Neural crest cell (in vitro differentiated cells): ENCODE results near the gene RCBTB1. TPM values are rescaled to one million over a fixed set of nuclear protein-coding genes. Genes with fewer than 3 reads are reported as not detected.

Experiments
- DNase-seq: peaks from one replicate; pipeline ENCODE4 v3.0.0; 2021; ENCODE audit warnings: low read depth, mixed read lengths, low spot score
- H3K27ac Mint-ChIP-seq: one replicate; pipeline ENCODE4 v1.8.0; 2021; ENCODE audit warnings: mild to moderate bottlenecking, mixed read lengths; ENCODE audit not compliant: unreplicated experiment
- H3K27me3 Mint-ChIP-seq: 2 replicates; pipeline ENCODE4 v1.8.0; 2021; ENCODE audit warnings: low read depth, mild to moderate bottlenecking, mixed read lengths
- H3K36me3 Mint-ChIP-seq: 2 replicates; pipeline ENCODE4 v1.8.0; 2021; ENCODE audit warnings: low read depth, mild to moderate bottlenecking, mixed read lengths
- H3K4me1 Mint-ChIP-seq: 2 replicates; pipeline ENCODE4 v1.8.0; 2021; ENCODE audit warnings: mixed read lengths
- H3K4me3 Mint-ChIP-seq: one replicate; pipeline ENCODE4 v1.8.0; 2021; ENCODE audit warnings: mild to moderate bottlenecking, mixed read lengths
- H3K9me3 Mint-ChIP-seq: 2 replicates; pipeline ENCODE4 v1.8.0; 2021; ENCODE audit warnings: mixed read lengths
- total RNA-seq: library from RNA; stranded (reverse); gene quantifications from 2 replicates; pipeline ENCODE4 v1.2.1, GENCODE V29; 2021
- TF ChIP-seq, protein P1 (sequence below): fragments of 200-600 bp; sonication (generic); conservative IDR thresholded peaks from 2 replicates; pipeline ENCODE4 v1.5.0; 2021; ENCODE audit warnings: antibody characterized with exemption, mild to moderate bottlenecking

Gene RCBTB1
- total RNA-seq, 1 donor from 2014 or later = 40.0 TPM

DNA sequence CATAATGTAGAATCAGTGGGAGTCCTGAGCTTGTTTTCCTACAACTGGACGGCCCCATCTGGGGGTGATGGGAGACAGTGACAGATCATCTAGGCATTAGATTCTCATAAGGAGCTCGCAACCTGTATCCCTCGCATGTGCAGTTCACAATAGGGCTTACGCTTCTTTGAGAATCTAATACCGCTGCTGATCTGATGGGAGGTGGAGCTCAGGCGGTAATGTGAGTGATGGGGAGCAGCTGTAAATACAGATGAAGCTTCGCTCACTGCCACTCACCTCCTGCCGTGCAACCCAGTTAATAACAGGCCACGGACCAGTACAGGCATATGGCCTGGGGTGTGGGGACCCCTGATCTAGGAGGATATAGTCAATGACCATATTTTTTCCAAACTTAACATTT is 38.8 kb downstream of the RCBTB1 start:
- TF ChIP-seq, protein P1, sequence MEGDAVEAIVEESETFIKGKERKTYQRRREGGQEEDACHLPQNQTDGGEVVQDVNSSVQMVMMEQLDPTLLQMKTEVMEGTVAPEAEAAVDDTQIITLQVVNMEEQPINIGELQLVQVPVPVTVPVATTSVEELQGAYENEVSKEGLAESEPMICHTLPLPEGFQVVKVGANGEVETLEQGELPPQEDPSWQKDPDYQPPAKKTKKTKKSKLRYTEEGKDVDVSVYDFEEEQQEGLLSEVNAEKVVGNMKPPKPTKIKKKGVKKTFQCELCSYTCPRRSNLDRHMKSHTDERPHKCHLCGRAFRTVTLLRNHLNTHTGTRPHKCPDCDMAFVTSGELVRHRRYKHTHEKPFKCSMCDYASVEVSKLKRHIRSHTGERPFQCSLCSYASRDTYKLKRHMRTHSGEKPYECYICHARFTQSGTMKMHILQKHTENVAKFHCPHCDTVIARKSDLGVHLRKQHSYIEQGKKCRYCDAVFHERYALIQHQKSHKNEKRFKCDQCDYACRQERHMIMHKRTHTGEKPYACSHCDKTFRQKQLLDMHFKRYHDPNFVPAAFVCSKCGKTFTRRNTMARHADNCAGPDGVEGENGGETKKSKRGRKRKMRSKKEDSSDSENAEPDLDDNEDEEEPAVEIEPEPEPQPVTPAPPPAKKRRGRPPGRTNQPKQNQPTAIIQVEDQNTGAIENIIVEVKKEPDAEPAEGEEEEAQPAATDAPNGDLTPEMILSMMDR = no peak
- Mint-ChIP-seq H3K36me3 (peaks cover 5% of the 10 kb centered on the region), H3K4me3 (no peak overlapping the region), H3K27ac (no peak overlapping the region), H3K9me3 (no peaks in the 10 kb centered on the region), H3K27me3 (no peaks in the 10 kb centered on the region), H3K4me1 (no peaks in the 10 kb centered on the region)
- DNase-seq = no peak

DNA sequence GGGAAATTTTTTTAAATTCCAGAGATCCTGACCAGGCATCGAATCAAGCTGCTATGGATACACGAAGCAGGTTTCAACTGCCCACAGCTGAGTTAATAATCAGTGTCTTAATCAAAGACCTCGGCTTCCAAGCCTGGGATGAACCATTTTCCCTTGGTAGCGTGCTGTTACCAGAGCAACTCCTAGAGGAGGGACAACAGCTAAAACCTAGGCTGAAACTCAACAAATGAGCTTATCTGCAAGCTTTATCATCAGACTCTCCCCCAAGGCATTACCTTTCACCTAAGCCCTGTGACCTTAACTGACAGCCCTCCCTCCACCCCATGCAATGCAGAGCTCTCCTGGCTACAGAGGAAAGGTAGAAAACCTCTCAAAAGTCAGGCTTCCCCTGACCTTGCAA is 39.7 kb downstream of the RCBTB1 start:
- TF ChIP-seq, protein P1 = no peak
- no peaks in the 10 kb centered on the region for H3K27me3 Mint-ChIP-seq
- no peak overlapping the region for H3K4me3 Mint-ChIP-seq
- peaks cover 7% of the 10 kb centered on the region for H3K36me3 Mint-ChIP-seq
- H3K27ac Mint-ChIP-seq = no peak overlapping the region
- DNase-seq = no peak
- H3K4me1 Mint-ChIP-seq = no peaks in the 10 kb centered on the region
- no peaks in the 10 kb centered on the region for H3K9me3 Mint-ChIP-seq

DNA sequence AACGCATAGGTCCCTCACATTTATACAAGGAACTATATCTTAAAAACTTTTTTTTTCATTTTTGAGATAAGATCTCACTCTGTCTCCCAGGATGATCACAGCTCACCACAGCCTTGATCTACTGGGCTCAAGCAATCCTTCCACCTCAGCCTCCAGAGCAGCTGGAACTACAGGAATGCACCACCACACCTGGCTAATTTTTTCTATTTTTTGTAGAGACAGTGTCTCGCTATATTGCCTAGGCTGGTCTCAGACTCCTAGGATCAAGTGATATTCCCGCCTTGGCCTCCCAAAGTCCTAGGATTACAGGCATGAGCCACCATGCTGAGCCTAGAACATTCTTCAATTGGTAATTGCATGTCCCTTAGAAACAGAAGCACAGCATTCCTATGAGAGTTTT is 41.7 kb downstream of the RCBTB1 start:
- Mint-ChIP-seq H3K27me3 (no peaks in the 10 kb centered on the region), H3K36me3 (peaks cover 10% of the 10 kb centered on the region), H3K4me1 (no peaks in the 10 kb centered on the region), H3K9me3 (no peaks in the 10 kb centered on the region), H3K27ac (no peak overlapping the region), H3K4me3 (no peak overlapping the region)
- TF ChIP-seq, protein P1 = no peak
- DNase-seq = no peak

DNA sequence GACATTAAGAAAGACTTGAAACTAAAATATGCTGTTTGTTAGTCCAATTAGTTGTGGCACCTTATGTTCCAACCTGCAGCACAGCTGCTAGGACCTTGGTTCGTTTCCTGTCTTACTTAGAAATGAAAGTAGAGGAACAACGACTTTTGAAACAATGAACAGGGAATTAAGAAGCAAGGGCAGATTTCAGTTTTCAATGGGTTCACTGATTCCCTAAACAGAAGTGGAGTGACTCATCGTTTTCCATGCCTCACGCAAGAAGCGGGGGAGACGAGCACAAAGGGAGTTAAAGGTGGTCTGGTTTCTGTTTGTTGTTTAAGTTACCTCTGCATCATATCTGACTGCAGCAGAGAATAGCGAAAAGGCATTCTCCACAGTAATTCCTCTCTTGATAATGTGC is 44.8 kb downstream of the RCBTB1 start:
- Mint-ChIP-seq H3K4me1 (peaks cover 4% of the 10 kb centered on the region), H3K27ac (peak overlapping the region; percentile 52), H3K4me3 (no peak overlapping the region), H3K27me3 (no peaks in the 10 kb centered on the region), H3K36me3 (peaks cover 21% of the 10 kb centered on the region), H3K9me3 (no peaks in the 10 kb centered on the region)
- DNase-seq = no peak
- TF ChIP-seq, protein P1 = no peak

DNA sequence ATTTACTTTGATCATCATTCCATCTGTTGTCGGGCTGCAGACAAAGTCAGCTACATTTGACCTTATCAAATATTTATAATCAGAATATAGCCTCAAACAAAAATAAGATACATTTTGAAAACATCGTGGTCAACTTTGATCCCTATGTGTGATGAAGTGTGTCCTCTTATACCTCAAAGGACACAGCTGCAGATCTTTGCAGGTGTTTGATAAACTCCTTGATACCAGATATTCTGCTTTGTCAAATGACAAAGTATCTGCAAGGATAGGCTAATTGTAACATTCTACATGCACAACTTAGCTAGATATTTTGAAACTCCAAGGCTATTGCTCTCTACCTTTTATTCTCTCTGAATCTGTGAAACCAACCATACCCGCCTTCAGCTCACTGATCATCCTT is 45.6 kb downstream of the RCBTB1 start:
- Mint-ChIP-seq H3K9me3 (no peaks in the 10 kb centered on the region), H3K4me3 (no peak overlapping the region), H3K27ac (no peak overlapping the region), H3K27me3 (no peaks in the 10 kb centered on the region), H3K4me1 (peaks cover 11% of the 10 kb centered on the region), H3K36me3 (peaks cover 27% of the 10 kb centered on the region)
- TF ChIP-seq, protein P1 = no peak
- no peak for DNase-seq

DNA sequence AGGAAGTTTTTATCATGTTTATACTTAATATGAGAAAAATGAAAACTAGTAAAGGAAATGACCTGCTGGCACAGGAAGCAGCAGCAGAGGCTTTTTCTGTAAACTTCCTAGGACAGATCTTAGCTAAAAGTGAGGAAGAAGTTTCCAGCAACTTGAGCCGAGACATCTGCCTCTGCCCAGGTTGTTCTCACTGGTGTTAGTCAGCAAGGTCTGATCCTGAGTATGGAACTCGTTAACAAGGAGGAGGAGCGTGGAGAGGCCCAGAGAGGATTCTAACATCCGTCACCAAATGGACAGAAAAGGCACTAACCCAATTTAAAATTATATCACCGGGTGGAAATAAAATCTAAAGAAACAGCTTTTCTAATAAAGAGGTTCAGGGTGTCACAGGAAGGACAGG is 46.0 kb downstream of the RCBTB1 start:
- H3K9me3 Mint-ChIP-seq = no peaks in the 10 kb centered on the region
- no peak overlapping the region for H3K27ac Mint-ChIP-seq
- no peak overlapping the region for H3K4me3 Mint-ChIP-seq

More for the DNA sequence above, 46.0 kb downstream of the RCBTB1 start:
- Mint-ChIP-seq H3K4me1 (peaks cover 11% of the 10 kb centered on the region), H3K36me3 (peaks cover 30% of the 10 kb centered on the region), H3K27me3 (no peaks in the 10 kb centered on the region)
- no peak for DNase-seq
- TF ChIP-seq, protein P1 = no peak
